ENCODE data around the gene CRYAB.

DNA sequence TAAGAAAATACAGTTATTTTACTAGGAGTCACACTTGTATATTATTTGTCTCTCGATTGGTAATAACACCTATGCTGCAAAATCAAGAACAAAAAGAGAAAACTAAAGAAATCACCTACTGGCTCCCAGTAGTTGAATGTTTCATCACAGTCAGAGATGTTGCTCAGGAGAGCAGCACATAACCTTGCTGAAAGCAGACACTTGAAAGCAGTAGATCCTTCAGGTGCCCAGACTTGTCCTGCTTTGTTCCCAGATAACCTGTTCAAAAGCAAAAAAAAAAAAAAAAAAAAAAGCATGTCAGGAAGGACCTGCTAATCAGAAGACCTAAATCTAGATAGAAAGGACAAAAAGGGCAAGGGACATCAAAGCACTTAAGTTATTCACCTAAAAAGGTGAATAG lies 41.5 kb downstream of the CRYAB start:
- TF ChIP-seq, protein P1, sequence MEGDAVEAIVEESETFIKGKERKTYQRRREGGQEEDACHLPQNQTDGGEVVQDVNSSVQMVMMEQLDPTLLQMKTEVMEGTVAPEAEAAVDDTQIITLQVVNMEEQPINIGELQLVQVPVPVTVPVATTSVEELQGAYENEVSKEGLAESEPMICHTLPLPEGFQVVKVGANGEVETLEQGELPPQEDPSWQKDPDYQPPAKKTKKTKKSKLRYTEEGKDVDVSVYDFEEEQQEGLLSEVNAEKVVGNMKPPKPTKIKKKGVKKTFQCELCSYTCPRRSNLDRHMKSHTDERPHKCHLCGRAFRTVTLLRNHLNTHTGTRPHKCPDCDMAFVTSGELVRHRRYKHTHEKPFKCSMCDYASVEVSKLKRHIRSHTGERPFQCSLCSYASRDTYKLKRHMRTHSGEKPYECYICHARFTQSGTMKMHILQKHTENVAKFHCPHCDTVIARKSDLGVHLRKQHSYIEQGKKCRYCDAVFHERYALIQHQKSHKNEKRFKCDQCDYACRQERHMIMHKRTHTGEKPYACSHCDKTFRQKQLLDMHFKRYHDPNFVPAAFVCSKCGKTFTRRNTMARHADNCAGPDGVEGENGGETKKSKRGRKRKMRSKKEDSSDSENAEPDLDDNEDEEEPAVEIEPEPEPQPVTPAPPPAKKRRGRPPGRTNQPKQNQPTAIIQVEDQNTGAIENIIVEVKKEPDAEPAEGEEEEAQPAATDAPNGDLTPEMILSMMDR (IDR thresholded peaks at IDR 0.05): no peak
- no peak for TF ChIP-seq SMC3 (IDR thresholded peaks at IDR 0.05)
- no peak for TF ChIP-seq POLR2A (IDR thresholded peaks at IDR 0.05; ENCODE audit: low read length)

Measured in A549 (cell line).